Panc1 (cell line): Measurements from ENCODE around the gene CST9L. TPM values are rescaled to one million over a fixed set of nuclear protein-coding genes. Genes with fewer than 3 reads are reported as not detected.

Experiments
- ATAC-seq: fragments of 200-7000 bp; cut with Tn5 transposase; 2 replicates; pipeline ENCODE4 v1.9.1; 2020; ENCODE audit warnings: mild to moderate bottlenecking, moderate library complexity
- BruUV-seq: library from RNA; stranded (reverse); fragments of 400-500 nt; replicated peaks from 2 replicates; lab custom pipeline; 2021; lab: Mats Ljungman, UMichigan
- CTCF ChIA-PET: fragments of 300-600 bp; sonication (Branson Sonifier 250); formaldehyde crosslinking; loops from one replicate; lab custom pipeline; 2022; ENCODE audit warnings: antibody characterized with exemption; lab: Charles Lee
- POLR2A ChIA-PET: fragments of 300-600 bp; sonication (Branson Sonifier 250); formaldehyde crosslinking; loops from one replicate; lab custom pipeline; 2022; ENCODE audit warnings: antibody characterized with exemption; lab: Charles Lee
- DNase-seq: peaks from one replicate; pipeline ENCODE4 v3.0.0-alpha.2; 2010; ENCODE audit warnings: low read depth, low spot score
- H3K27ac ChIP-seq: 2 replicates; pipeline ENCODE4 v1.5.1; 2011; ENCODE audit warnings: mild to moderate bottlenecking, low read length, inconsistent platforms
- H3K27me3 ChIP-seq: fragments of 200-500 bp; sonication (Bioruptor generic); 2 replicates; pipeline ENCODE4 v1.6.0; 2014; ENCODE audit warnings: low read length, inconsistent platforms; ENCODE audit not compliant: control insufficient read depth, insufficient read depth
- H3K36me3 ChIP-seq: fragments of 200-500 bp; sonication (Bioruptor generic); 2 replicates; pipeline ENCODE4 v1.5.1; 2014; ENCODE audit warnings: inconsistent platforms, mild to moderate bottlenecking, low read length, moderate library complexity; ENCODE audit not compliant: control insufficient read depth, insufficient read depth
- H3K4me1 ChIP-seq: 2 replicates; pipeline ENCODE4 v1.5.1; 2011; ENCODE audit warnings: inconsistent platforms, mild to moderate bottlenecking, low read length, moderate library complexity; ENCODE audit not compliant: control insufficient read depth, insufficient read depth
- H3K4me3 ChIP-seq, 2 experiments: 2 replicates each; pipeline ENCODE4 v1.5.1; 2011 to 2012; ENCODE audit warnings: low read depth in 2 of 2, low read length in 2 of 2, mild to moderate bottlenecking in 2 of 2, inconsistent platforms in 1 of 2, moderate library complexity in 1 of 2
- H3K9me3 ChIP-seq: fragments of 200-500 bp; sonication (Bioruptor generic); 2 replicates; pipeline ENCODE4 v1.5.1; 2014; ENCODE audit warnings: low read depth, mild to moderate bottlenecking, inconsistent platforms, low read length, moderate library complexity; ENCODE audit not compliant: control insufficient read depth, insufficient read depth
- CTCF ChIP-seq: fragments of 450-650 bp; IDR thresholded peaks from 2 replicates; pipeline ENCODE4 v1.5.1; 2017; ENCODE audit warnings: mild to moderate bottlenecking
- POLR2AphosphoS5 ChIP-seq: IDR thresholded peaks from 2 replicates; pipeline ENCODE4 v1.6.1; 2012; ENCODE audit warnings: mild to moderate bottlenecking, low read depth, low read length, moderate library complexity
- REST ChIP-seq, 2 experiments: IDR thresholded peaks; 2 replicates each; pipeline ENCODE4 v1.6.1; 2011 to 2012; ENCODE audit warnings: low read depth in 2 of 2, control low read depth in 1 of 2, low read length in 1 of 2, mild to moderate bottlenecking in 1 of 2, moderate library complexity in 1 of 2; ENCODE audit not compliant: insufficient read depth in 1 of 2
- SIN3A ChIP-seq: IDR thresholded peaks from 2 replicates; pipeline ENCODE4 v1.6.1; 2012; ENCODE audit warnings: low read depth, mild to moderate bottlenecking, low read length, moderate library complexity, borderline replicate concordance; ENCODE audit not compliant: insufficient read depth
- TCF7L2 ChIP-seq: IDR thresholded peaks from 2 replicates; pipeline ENCODE4 v1.6.1; 2011; ENCODE audit warnings: mild to moderate bottlenecking, low read depth, low read length, inconsistent platforms
- in situ Hi-C: cut with HindIII; loops from 2 replicates; pipeline ENCODE4 v1.10.0; 2016; ENCODE audit warnings: low sequenced_read_pairs, low pct_unique_long_range_greater_than_20kb
- intact Hi-C: fragments of 100-400 bp; cut with micrococcal nuclease; formaldehyde crosslinking; loops from one replicate; pipeline ENCODE4 v1.10.0; 2022; ENCODE audit not compliant: unreplicated experiment
- total RNA-seq: library from RNA; stranded (reverse); gene quantifications from one replicate; pipeline ENCODE4 v1.2.1, GENCODE V29; 2021; ENCODE audit not compliant: unreplicated experiment

The CST9L gene
- total RNA-seq, 1 experiment from 2014 or later, result not detected

- CTCF ChIA-PET, result no interaction called here
- Histone ChIP-seq H3K36me3 (no peaks in the 10 kb centered on the region), H3K4me1 (no peaks in the 10 kb centered on the region), H3K9me3 (no peaks in the 10 kb centered on the region), H3K27me3 (no peaks in the 10 kb centered on the region), H3K4me3 (no peak overlapping the region), H3K27ac (no peak overlapping the region)
- DNase-seq (no peak), ATAC-seq (no peak)
- no TSS peak for BruUV-seq
- in situ Hi-C loops, result no loop called here
- POLR2A ChIA-PET, result no interaction called here
- intact Hi-C loops, result no loop called here
- TF ChIP-seq REST (IDR thresholded peaks at IDR 0.05; ENCODE audit: insufficient read depth in 1 of 2, low read depth in 2 of 2, low read length in 1 of 2) (no peak), POLR2AphosphoS5 (no peak), CTCF (no peak), TCF7L2 (no peak), SIN3A (no peak)
Measured at GRCh38 chr20:23528867-23529431, 39.3 kb downstream of the CST9L start.

- H3K9me3 ChIP-seq, result no peaks in the 10 kb centered on the region
- no peak overlapping the region for H3K4me3 ChIP-seq
- no peaks in the 10 kb centered on the region for H3K27me3 ChIP-seq
- CTCF ChIA-PET, result no interaction called here
- no TSS peak for BruUV-seq
- intact Hi-C loops (no loop called here), in situ Hi-C loops (no loop called here)
- H3K4me1 ChIP-seq, result no peaks in the 10 kb centered on the region
- no peaks in the 10 kb centered on the region for H3K36me3 ChIP-seq
- no peak overlapping the region for H3K27ac ChIP-seq
- TF ChIP-seq SIN3A (no peak), CTCF (no peak), POLR2AphosphoS5 (no peak), REST (IDR thresholded peaks at IDR 0.05; ENCODE audit: insufficient read depth in 1 of 2, low read depth in 2 of 2, low read length in 1 of 2) (no peak), TCF7L2 (no peak)
- DNase-seq (no peak), ATAC-seq (no peak)
- POLR2A ChIA-PET, result no interaction called here
Measured at GRCh38 chr20:23526850-23527249, 41.4 kb downstream of the CST9L start.
